LNCaP clone FGC (cell line): ENCODE data around the gene GALNT6.

Experiments used
- DNase-seq: peaks from one replicate; pipeline ENCODE4 v3.0.0-alpha.2; 2011; ENCODE audit warnings: low read depth
- H3K4me3 ChIP-seq: 2 replicates; pipeline ENCODE4 v1.5.1; 2011; ENCODE audit warnings: mild to moderate bottlenecking, low read depth, low read length, control low read depth
- CTCF ChIP-seq: IDR thresholded peaks from 2 replicates; pipeline ENCODE4 v1.5.1; 2012; ENCODE audit warnings: mild to moderate bottlenecking; ENCODE audit not compliant: control insufficient read depth, insufficient read depth; ENCODE audit errors: extremely low read depth

The GALNT6 gene

GRCh38 chr12:51382173-51382572 lies 9.0 kb downstream of the GALNT6 start:
- no peak for TF ChIP-seq CTCF
- no peak overlapping the region for H3K4me3 ChIP-seq
- DNase-seq: no peak

GRCh38 chr12:51381226-51382079 lies 9.8 kb downstream of the GALNT6 start:
- no peak for DNase-seq

GRCh38 chr12:51379571-51379970 lies 11.6 kb downstream of the GALNT6 start:
- H3K4me3 ChIP-seq: no peak overlapping the region
- no peak for TF ChIP-seq CTCF
- no peak for DNase-seq

More at GRCh38 chr12:51381226-51382079, 9.8 kb downstream of the GALNT6 start:
- no peak overlapping the region for H3K4me3 ChIP-seq
- no peak for TF ChIP-seq CTCF

- no peak overlapping the region for H3K4me3 ChIP-seq
- DNase-seq: no peak
- TF ChIP-seq CTCF: no peak
These were observed 12.5 kb downstream of the GALNT6 start for GRCh38 chr12:51378749-51379148.

DNA sequence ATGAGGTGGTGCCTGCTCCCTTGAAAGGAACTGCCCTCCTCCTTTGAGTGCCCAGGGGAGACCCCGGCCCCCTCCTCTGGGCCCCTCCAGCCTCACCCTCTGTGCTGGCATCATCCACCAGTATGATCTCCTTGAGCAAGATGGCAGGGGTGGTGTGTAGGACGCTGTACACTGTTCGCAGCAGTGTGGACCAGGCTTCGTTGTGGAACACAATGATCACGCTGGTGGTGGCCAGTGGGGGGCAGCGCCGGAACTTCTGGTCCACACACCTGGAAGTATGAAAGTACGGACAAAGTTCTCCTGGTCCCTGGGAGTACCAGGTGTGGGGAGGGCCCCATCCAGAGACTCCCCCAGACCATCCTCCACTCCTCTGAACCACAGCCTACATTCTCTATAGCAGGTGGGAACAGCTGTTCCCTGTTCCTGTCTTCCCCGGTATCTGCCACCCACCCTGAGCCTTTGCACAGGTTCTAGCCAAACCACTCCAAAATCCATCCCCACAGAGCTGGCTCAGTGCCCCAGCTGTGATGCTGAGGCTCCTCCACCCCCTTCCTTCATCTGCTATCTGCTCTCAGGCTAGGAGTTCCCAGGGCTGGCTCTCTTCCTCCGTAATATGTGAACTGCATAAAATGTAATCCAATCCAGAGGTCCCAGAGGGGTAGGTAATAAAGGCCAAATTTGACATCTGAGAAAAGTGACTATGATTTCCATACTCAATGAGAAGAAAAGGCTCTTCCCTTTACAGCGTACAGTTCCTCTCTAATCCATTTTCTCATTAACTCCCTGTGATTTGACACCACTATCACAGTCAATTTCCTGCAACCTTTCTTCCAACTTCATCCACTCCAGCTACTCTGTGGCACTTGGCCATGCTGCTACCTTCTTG lies 13.9 kb downstream of the GALNT6 start:
- no peak for DNase-seq
- H3K4me3 ChIP-seq: no peak overlapping the region
- no peak for TF ChIP-seq CTCF

GRCh38 chr12:51374856-51375255 lies 16.4 kb downstream of the GALNT6 start:
- TF ChIP-seq CTCF: no peak
- DNase-seq: no peak
- H3K4me3 ChIP-seq: no peak overlapping the region
